ENCODE measurements around the gene ABLIM3.

The ABLIM3 gene

DNA sequence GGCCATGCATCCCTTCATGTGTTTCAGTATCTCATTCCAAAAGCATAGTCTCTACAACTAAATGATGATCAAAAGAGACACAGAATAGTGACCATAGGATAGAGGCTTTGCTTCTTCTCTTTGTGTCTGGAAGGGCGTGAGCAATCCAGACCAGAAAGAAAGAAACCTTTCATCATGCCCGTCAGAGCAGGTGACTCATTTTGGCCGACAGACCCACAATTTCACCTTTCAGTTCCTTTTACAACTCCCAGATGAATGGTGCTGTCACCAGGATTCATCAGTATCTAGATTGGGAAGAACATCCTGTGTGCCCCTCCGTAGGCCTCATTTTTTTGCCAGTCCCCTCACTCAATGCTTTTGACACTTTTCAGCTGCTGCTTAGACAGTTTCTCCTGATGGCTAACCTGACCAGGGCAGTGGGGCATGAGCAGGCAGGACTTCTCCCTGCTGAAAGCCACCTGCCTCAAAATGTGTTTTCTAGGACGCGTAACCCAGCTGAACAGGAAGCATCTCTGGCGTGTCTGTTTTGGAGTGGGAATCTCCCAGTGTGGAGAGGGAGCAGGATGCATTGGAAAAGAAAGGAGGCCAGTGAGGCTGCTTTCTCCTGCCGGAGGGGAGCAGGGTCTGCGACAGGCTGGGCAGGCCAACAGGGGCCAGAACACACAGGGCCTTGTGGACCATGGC lies 21.2 kb downstream of the ABLIM3 start:
- TF ChIP-seq, protein P1, sequence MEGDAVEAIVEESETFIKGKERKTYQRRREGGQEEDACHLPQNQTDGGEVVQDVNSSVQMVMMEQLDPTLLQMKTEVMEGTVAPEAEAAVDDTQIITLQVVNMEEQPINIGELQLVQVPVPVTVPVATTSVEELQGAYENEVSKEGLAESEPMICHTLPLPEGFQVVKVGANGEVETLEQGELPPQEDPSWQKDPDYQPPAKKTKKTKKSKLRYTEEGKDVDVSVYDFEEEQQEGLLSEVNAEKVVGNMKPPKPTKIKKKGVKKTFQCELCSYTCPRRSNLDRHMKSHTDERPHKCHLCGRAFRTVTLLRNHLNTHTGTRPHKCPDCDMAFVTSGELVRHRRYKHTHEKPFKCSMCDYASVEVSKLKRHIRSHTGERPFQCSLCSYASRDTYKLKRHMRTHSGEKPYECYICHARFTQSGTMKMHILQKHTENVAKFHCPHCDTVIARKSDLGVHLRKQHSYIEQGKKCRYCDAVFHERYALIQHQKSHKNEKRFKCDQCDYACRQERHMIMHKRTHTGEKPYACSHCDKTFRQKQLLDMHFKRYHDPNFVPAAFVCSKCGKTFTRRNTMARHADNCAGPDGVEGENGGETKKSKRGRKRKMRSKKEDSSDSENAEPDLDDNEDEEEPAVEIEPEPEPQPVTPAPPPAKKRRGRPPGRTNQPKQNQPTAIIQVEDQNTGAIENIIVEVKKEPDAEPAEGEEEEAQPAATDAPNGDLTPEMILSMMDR (IDR thresholded peaks at IDR 0.05; ENCODE audit: insufficient read depth, low read depth, low read length, missing control alignments) = no peak
- H3K4me3 ChIP-seq (ENCODE audit: low read length) = no peak overlapping the region
- peak; percentile 58 for DNase-seq (ENCODE audit: low read depth)

DNA sequence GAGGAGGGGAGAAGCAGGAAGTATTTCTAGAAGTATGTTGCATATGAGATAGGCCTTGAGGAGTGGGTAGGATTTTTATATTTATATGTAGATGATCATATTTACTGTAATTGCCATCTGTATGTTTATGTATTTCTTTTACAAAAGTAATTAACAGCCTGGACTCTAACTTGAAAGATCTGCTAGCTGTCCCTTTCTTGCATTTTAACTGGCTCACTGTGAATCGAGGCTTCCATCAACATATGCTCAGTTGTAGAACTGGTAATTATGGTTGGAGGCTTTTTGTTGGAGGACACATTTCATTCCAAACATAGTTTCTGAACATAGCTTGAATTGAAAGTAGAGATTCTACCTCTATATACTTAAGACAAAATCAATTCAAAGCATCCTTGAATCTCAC lies 23.4 kb downstream of the ABLIM3 start:
- DNase-seq (ENCODE audit: low read depth) = no peak
- H3K4me3 ChIP-seq (ENCODE audit: low read length) = no peak overlapping the region
- TF ChIP-seq, protein P1 (IDR thresholded peaks at IDR 0.05; ENCODE audit: insufficient read depth, low read depth, low read length, missing control alignments) = no peak

DNA sequence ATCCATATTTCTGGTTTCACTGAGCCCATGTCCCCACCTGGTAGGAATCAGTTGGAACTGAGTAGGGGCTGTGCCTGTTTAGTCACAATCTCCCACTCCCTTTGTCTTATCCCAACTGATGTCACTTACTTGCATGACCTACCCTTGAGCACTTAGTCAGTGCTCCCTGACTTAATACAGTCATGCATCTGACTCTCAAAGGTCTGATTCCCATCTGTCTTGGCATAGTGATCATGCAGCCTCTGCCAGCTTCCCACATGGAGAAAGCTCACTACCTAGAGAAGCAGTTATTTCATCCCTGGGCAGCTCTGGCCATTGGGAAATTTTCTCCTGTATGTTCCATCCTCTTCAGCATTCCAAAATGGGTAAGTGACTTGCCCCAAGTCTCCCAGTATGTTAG lies 24.8 kb downstream of the ABLIM3 start:
- TF ChIP-seq, protein P1 (IDR thresholded peaks at IDR 0.05; ENCODE audit: insufficient read depth, low read depth, low read length, missing control alignments) = no peak
- no peak overlapping the region for H3K4me3 ChIP-seq (ENCODE audit: low read length)
- DNase-seq (ENCODE audit: low read depth) = peak; percentile 51

- no peak for DNase-seq (ENCODE audit: low read depth)
- TF ChIP-seq, protein P1 (IDR thresholded peaks at IDR 0.05; ENCODE audit: insufficient read depth, low read depth, low read length, missing control alignments) = no peak
- no peak overlapping the region for H3K4me3 ChIP-seq (ENCODE audit: low read length)
Observed at GRCh38 chr5:149166591-149167100, 25.4 kb downstream of the ABLIM3 start.

DNA sequence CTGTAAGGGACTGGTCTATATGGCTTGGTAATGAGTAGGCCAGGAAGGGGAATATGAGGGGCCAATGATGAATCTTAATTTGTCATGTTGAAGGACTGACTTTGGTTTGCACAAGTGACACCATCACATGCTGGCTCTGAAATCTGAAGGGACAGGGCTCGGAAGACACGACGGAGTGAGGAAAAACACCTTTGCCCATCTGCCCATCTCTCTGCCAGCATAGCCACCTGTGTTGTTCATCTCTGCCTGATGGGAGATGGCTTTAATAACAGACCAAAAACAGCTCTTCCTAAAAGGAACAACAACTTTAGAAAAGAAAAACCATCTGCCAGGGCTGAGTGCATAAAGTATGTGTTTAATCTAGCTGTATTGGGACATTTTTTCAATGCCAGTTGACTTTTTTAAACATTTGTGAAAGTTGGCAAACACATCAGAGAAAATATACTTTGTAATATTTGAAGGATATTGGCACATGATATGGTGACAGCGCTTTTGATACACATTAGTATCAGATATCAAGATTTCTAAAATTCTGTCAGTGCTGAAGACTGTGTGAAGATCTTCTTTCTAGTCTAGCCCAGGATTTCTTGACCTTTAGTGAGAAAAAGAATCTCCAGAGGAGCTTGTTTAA lies 27.1 kb downstream of the ABLIM3 start:
- no peak overlapping the region for H3K4me3 ChIP-seq (ENCODE audit: low read length)
- TF ChIP-seq, protein P1 (IDR thresholded peaks at IDR 0.05; ENCODE audit: insufficient read depth, low read depth, low read length, missing control alignments) = no peak
- DNase-seq (ENCODE audit: low read depth) = no peak

DNA sequence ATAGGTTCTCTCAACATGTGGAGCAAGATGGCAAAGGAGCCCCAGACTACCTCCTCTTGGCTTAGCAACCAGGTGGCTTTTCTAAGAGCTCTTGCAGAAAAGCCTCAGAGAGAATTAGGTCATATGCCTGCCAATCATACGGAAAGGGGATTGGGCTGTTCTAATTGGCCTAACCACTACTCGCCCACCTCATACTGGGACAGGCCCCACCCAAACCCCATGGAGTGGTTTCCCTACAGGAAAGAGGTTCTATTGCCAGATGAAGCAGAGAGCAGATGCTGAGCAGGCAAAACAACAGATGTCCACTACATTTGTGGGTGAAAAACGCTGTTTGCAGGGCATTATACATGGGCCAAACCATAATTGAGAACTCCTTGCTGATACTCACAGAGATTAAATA lies 29.0 kb downstream of the ABLIM3 start:
- DNase-seq (ENCODE audit: low read depth) = no peak

More for the DNA sequence above, 29.0 kb downstream of the ABLIM3 start:
- TF ChIP-seq, protein P1 (IDR thresholded peaks at IDR 0.05; ENCODE audit: insufficient read depth, low read depth, low read length, missing control alignments) = no peak
- H3K4me3 ChIP-seq (ENCODE audit: low read length) = no peak overlapping the region
